Heart right ventricle (tissue), 16 donors: Measurements from ENCODE around the gene SULF2. TPM values are rescaled to one million over a fixed set of nuclear protein-coding genes. Genes with fewer than 3 reads are reported as not detected.

Experiments
- ATAC-seq, 8 donors: fragments of 200-7000 bp; cut with Tn5 transposase; one replicate each; pipeline ENCODE4 v1.9.1; 2020; ENCODE audit warnings: mild to moderate bottlenecking in 8 of 8, moderate library complexity in 8 of 8, moderate number of reproducible peaks in 1 of 8
- DNase-seq, 2 donors: peaks; one replicate each; pipeline ENCODE4 v3.0.0-alpha.2; 2020
- H3K27ac ChIP-seq, 10 donors: fragments of 200-600 bp; sonication (generic) in 2 of 10; one replicate each; pipeline versions ENCODE4 v1.5.0 to v1.8.0; 2020 to 2022; ENCODE audit warnings: mild to moderate bottlenecking in 3 of 10
- H3K27me3 ChIP-seq, 7 donors: fragments of 200-600 bp; one replicate each; pipeline ENCODE4 v1.8.0; 2021 to 2022; ENCODE audit warnings: mild to moderate bottlenecking in 2 of 7
- H3K36me3 ChIP-seq, 9 donors: fragments of 200-600 bp; sonication (generic) in 1 of 9; one replicate each; pipeline versions ENCODE4 v1.5.0 to v1.8.0; 2020 to 2022; ENCODE audit warnings: mild to moderate bottlenecking in 2 of 9
- H3K4me1 ChIP-seq, 9 donors: fragments of 200-600 bp; sonication (generic) in 1 of 9; one replicate each; pipeline versions ENCODE4 v1.5.0 to v1.8.0; 2020 to 2022; ENCODE audit warnings: mild to moderate bottlenecking in 4 of 9
- H3K4me3 ChIP-seq, 10 donors: fragments of 200-600 bp; sonication (generic) in 2 of 10; one replicate each; pipeline versions ENCODE4 v1.5.0 to v1.8.0; 2020 to 2022; ENCODE audit warnings: mild to moderate bottlenecking in 7 of 10, moderate library complexity in 2 of 10
- H3K9me3 ChIP-seq, 11 donors: fragments of 200-600 bp in 10 of 11; sonication (generic) in 2 of 11; one replicate each; pipeline versions ENCODE4 v1.5.0 to v1.8.0; 2013 to 2022; ENCODE audit warnings: mild to moderate bottlenecking in 2 of 11, control low read depth in 1 of 11, moderate library complexity in 1 of 11
- WGBS, 2 donors: extraction: QIAGEN DNeasy Blood & Tissue Kit; methylation state at CpG; one replicate each; pipeline ENCODE4 v1.1.7; 2013; ENCODE audit warnings: inconsistent platforms in 1 of 2; 5-methylcytosine and 5-hydroxymethylcytosine counted together
- intact Hi-C, 10 donors: fragments of 100-400 bp; cut with DNase I; formaldehyde crosslinking; loops; one replicate each; pipeline versions ENCODE4 v1.11.1 to v1.14.2; 2022
- polyA plus RNA-seq, 2 donors: library from polyadenylated mRNA; stranded (reverse); fragments of 200-250 nt; gene quantifications; one replicate each; pipeline ENCODE4 v1.2.3, GENCODE V29; 2013
- total RNA-seq, 10 donors: library from RNA; stranded (reverse); fragmentation: NEBNext Ultra II Directional in 3 of 10; extraction: Animal tissue kit (Norgen Biotek cat#: 25700) in 3 of 10; gene quantifications; one replicate each; pipeline versions ENCODE4 v1.2.1 to v1.2.4, GENCODE V29; 2021 to 2023
- TF ChIP-seq, protein P1 (sequence below), 9 donors: fragments of 200-600 bp; sonication (generic) in 2 of 9; IDR thresholded peaks; one replicate each; pipeline versions ENCODE4 v1.5.0 to v1.8.0; 2021 to 2022; ENCODE audit warnings: antibody characterized with exemption in 9 of 9, mild to moderate bottlenecking in 5 of 9, moderate library complexity in 1 of 9
- donor health status: Arrhythmogenic right ventricular cardiomyopathy.
- donor health status: ischemic (EF 13 %, LVEDD 7.1; RV severe dilation, severe dysfunction).
- donor health status: healthy with polysubstance abuse.
- donor health status: DM: no; HTN: yes; CAD: no.
- donor health status: DM: no; HTN: no; CAD: no.
- donor health status: ischemic (EF 25% LVEDD 6.9; RV normal size, moderate dysfunction).
- donor health status: ischemic (EF 25% LVEDD 5.7; RV mildly dilated, moderate dysfunction).
- donor health status: healthy.
- donor health status: DM: yes; HTN: yes; CAD: no.
- donor health status: Ischemic cardiomyopathy.
- donor health status: ischemic (EF 35%, LVEDD 5.7; RV mildly dilated, moderate dysfunction).
- donor health status: nonischemic (EF 11% LVEDD 7.7; RV severe dilation, severe dysfunction).
- donor health status: DM: yes; HTN: yes; CAD: no.
- donor health status: PGD.
- donor health status: ischemic (EF 29% LVEDD 5.4; RV normal size, mild dysfunction).
- donor health status: nonischemic (EF 23%, LVEDD 6.1; RV moderate dilation, normal function).

Gene SULF2
- total and polyA plus RNA-seq, 12 donors: 16.7 to 40.6 (median 26.4) TPM

DNA sequence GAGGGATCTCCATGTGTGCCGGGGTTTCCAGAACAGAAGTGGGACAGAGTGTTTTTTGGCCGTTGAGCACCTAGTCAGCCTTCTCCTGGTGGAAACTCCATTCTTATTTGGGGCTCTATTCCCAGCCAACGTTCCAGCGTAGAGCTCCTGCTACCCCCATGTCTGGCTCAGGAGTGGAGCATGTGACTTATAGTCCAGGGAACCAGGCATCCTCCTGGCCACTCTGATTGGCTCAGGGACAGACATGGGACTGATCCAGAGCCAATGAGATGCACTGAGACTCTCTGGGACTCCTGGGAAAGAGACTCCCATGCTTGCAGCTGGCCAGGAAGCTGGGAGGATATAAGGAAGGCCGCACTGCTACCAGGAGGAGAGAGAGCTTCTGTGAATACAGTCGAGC, 87.1 kb downstream of the SULF2 start:
- ATAC-seq: no peak

GRCh38 chr20:47696856-47697255, 88.4 kb downstream of the SULF2 start:
- no peak for ATAC-seq
- H3K27me3 ChIP-seq: no peaks in the 10 kb centered on the region
- H3K27ac ChIP-seq: no peak overlapping the region
- 96 to 97% methylated on average over 11 of the region's 11 CpGs for WGBS, 2 donors
- intact Hi-C loops: no loop called here
- peaks cover 0 to 35% (median 7%) of the 10 kb centered on the region in 9 donors for H3K36me3 ChIP-seq
- TF ChIP-seq, protein P1, sequence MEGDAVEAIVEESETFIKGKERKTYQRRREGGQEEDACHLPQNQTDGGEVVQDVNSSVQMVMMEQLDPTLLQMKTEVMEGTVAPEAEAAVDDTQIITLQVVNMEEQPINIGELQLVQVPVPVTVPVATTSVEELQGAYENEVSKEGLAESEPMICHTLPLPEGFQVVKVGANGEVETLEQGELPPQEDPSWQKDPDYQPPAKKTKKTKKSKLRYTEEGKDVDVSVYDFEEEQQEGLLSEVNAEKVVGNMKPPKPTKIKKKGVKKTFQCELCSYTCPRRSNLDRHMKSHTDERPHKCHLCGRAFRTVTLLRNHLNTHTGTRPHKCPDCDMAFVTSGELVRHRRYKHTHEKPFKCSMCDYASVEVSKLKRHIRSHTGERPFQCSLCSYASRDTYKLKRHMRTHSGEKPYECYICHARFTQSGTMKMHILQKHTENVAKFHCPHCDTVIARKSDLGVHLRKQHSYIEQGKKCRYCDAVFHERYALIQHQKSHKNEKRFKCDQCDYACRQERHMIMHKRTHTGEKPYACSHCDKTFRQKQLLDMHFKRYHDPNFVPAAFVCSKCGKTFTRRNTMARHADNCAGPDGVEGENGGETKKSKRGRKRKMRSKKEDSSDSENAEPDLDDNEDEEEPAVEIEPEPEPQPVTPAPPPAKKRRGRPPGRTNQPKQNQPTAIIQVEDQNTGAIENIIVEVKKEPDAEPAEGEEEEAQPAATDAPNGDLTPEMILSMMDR (IDR thresholded peaks at IDR 0.05): no peak
- H3K9me3 ChIP-seq: peaks cover 0 to 28% (median 17%) of the 10 kb centered on the region in 11 donors
- H3K4me1 ChIP-seq: peaks cover 0 to 6% (median 0%) of the 10 kb centered on the region in 9 donors
- no peak for DNase-seq
- H3K4me3 ChIP-seq: no peak overlapping the region

More for the DNA sequence above, 87.1 kb downstream of the SULF2 start:
- WGBS, 2 donors: 88 to 90% methylated on average over 6 of the region's 6 CpGs
- H3K27me3 ChIP-seq: no peaks in the 10 kb centered on the region
- H3K27ac ChIP-seq: no peak overlapping the region
- TF ChIP-seq, protein P1 (IDR thresholded peaks at IDR 0.05): no peak
- H3K36me3 ChIP-seq: peaks cover 0 to 32% (median 7%) of the 10 kb centered on the region in 9 donors
- intact Hi-C loops: no loop called here
- no peak overlapping the region for H3K4me3 ChIP-seq
- peaks cover 0 to 6% (median 0%) of the 10 kb centered on the region in 9 donors for H3K4me1 ChIP-seq
- DNase-seq: no peak
- peaks cover 0 to 15% (median 4%) of the 10 kb centered on the region in 11 donors for H3K9me3 ChIP-seq

- Histone ChIP-seq H3K9me3 (peaks cover 6 to 47% (median 30%) of the 10 kb centered on the region in 11 donors), H3K27ac (no peak overlapping the region), H3K36me3 (peaks cover 0 to 59% (median 5%) of the 10 kb centered on the region in 9 donors), H3K4me3 (no peak overlapping the region), H3K27me3 (no peaks in the 10 kb centered on the region), H3K4me1 (peaks cover 0 to 6% (median 0%) of the 10 kb centered on the region in 9 donors)
- intact Hi-C loops: no loop called here
- TF ChIP-seq, protein P1 (IDR thresholded peaks at IDR 0.05): no peak
- no peak for DNase-seq
- ATAC-seq: no peak
- 95 to 97% methylated on average over 21 of the region's 21 CpGs for WGBS, 2 donors
Observed at GRCh38 chr20:47694021-47694818, 91.1 kb downstream of the SULF2 start.

- no peak overlapping the region for H3K4me3 ChIP-seq
- peaks cover 0 to 66% (median 6%) of the 10 kb centered on the region in 9 donors for H3K36me3 ChIP-seq
- H3K4me1 ChIP-seq: peaks cover 0 to 6% (median 0%) of the 10 kb centered on the region in 9 donors
- DNase-seq (no peak), ATAC-seq (no peak)
- intact Hi-C loops: no loop called here
- TF ChIP-seq, protein P1 (IDR thresholded peaks at IDR 0.05): no peak
- H3K27ac ChIP-seq: no peak overlapping the region
- peaks cover 6 to 47% (median 30%) of the 10 kb centered on the region in 11 donors for H3K9me3 ChIP-seq
- no peaks in the 10 kb centered on the region for H3K27me3 ChIP-seq
Observed at GRCh38 chr20:47691625-47692024, 93.7 kb downstream of the SULF2 start.
